CD4-positive, alpha-beta T cell treated with Interleukin-1 beta for 1 hour (primary cell): ENCODE measurements around the gene CCDC186.

ENCODE experiments used
- DNase-seq, 2 donors: peaks; one replicate each; pipeline ENCODE4 v3.0.0-alpha.2; 2020 to 2022

CCDC186 gene

GRCh38 chr10:114103284-114103683 is 70.7 kb downstream of the CCDC186 start:
- DNase-seq, result peak in 1 of 2 donors; percentile 47

- no peak for DNase-seq
Measured at GRCh38 chr10:114102256-114102655, 71.7 kb downstream of the CCDC186 start.

- DNase-seq, result no peak
Measured at GRCh38 chr10:114100848-114101741, 72.9 kb downstream of the CCDC186 start.

GRCh38 chr10:114096864-114097263 is 77.1 kb downstream of the CCDC186 start:
- no peak for DNase-seq

GRCh38 chr10:114095559-114096337 is 78.3 kb downstream of the CCDC186 start:
- DNase-seq, result peak in 1 of 2 donors; percentile 27

GRCh38 chr10:114094795-114095194 is 79.2 kb downstream of the CCDC186 start:
- DNase-seq, result no peak

GRCh38 chr10:114087655-114088054 is 86.3 kb downstream of the CCDC186 start:
- no peak for DNase-seq

GRCh38 chr10:114087255-114087654 is 86.7 kb downstream of the CCDC186 start:
- DNase-seq, result no peak

GRCh38 chr10:114084215-114084614 is 89.8 kb downstream of the CCDC186 start:
- DNase-seq, result no peak

GRCh38 chr10:114083040-114083439 is 91.0 kb downstream of the CCDC186 start:
- DNase-seq, result no peak

- no peak for DNase-seq
Measured at GRCh38 chr10:114081911-114082583, 92.0 kb downstream of the CCDC186 start.

- no peak for DNase-seq
Measured at GRCh38 chr10:114079421-114079820, 94.6 kb downstream of the CCDC186 start.

- no peak for DNase-seq
Measured at GRCh38 chr10:114078346-114078745, 95.7 kb downstream of the CCDC186 start.

- DNase-seq, result no peak
Measured at GRCh38 chr10:114077815-114078219, 96.2 kb downstream of the CCDC186 start.

- no peak for DNase-seq
Measured at GRCh38 chr10:114077347-114077746, 96.7 kb downstream of the CCDC186 start.

- no peak for DNase-seq
Measured at GRCh38 chr10:114075093-114075492, 98.9 kb downstream of the CCDC186 start.

GRCh38 chr10:114073395-114074186 is 100.4 kb downstream of the CCDC186 start:
- peak; percentile 12 to 24 for DNase-seq

GRCh38 chr10:114071178-114071577 is 102.8 kb downstream of the CCDC186 start:
- no peak for DNase-seq
